Endometrium (tissue), 2 donors: Measurements from ENCODE around the gene ANXA8.
"Not testable (repeated sequence)": the region's sequence is repeated elsewhere in the genome, so short reads cannot be mapped to it uniquely, and the experiment has no call there.

Experiments
- FAIRE-seq: peaks from 2 replicates; lab custom pipeline; 2012; peaks lifted over from hg19 to GRCh38; lab: Jason Lieb, UNC
- donor health status: control.
- donor health status: control.

ANXA8 gene, protein sequence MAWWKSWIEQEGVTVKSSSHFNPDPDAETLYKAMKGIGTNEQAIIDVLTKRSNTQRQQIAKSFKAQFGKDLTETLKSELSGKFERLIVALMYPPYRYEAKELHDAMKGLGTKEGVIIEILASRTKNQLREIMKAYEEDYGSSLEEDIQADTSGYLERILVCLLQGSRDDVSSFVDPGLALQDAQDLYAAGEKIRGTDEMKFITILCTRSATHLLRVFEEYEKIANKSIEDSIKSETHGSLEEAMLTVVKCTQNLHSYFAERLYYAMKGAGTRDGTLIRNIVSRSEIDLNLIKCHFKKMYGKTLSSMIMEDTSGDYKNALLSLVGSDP

DNA sequence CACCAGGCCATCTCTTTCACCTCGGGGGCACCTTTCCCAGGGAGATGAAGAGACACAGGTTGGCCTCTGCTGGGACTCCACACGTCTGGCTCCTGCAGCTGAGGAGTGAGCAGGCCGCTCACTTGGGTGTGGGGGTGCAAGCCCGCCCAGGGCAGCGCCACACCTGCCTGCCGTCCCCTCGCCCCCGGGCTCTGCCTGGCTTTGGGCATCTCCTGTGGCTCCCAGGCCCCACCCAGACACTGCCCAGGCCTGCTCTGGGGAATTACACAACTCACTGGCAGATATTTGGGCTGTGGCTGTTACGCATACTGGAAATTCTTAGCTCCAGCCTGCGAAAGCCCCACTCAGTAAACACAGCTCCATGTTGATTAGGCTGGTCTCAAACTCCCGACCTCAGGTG lies at the start of gene ANXA8:
Gene ANXA8, minus strand, starts transcription at position 193 of the 400 bp plus-strand sequence. Its CDS starts 182 bp downstream, at position 11.
- FAIRE-seq: not testable (repeated sequence)

- not testable (repeated sequence) for FAIRE-seq
These were observed 39.6 kb upstream of the ANXA8 start, which contains the start of gene AGAP9 for GRCh38 chr10:47523475-47523874. Gene AGAP9, minus strand, starts transcription at chr10:47523638. Its CDS starts 112 bp downstream, at chr10:47523526.

DNA sequence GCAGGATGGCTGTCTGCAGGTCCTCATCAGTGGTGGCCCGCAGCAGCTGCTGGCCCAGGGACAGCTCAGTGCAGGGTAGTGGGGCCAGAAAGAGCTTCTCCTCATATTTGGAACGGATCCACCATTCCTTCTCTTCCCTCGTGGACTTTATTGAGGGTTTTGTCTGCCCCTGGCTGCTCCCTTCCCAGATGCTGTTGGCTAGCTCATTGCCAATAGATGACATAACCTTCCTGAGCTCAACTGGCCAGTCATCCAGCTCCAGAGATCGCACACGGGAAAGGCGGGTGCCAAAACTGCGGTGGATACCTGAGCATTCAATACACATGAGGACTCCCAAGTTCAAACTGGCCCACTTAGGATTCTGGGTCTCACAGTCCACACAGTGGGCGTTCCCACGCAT lies 18.4 kb upstream of the ANXA8 start:
- not testable (repeated sequence) for FAIRE-seq

DNA sequence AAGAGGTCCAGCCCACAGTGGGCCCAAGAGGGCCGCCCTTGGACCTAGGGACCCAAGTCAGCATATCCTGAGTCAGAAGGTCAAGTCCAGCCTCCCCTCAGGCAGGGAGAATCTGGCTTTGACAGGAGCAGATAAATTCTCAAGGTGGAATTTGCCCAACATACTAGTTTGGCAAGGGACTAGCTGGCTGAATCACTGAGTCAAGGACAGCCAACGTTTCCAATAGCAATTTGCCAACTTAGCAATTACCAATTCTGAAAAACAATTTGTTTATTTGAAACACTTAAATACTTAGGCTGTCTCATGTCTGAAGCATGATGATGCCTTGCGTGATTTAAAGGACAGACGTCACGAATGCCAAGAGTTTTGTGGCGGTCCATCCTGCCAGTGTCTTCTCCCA lies 10.3 kb upstream of the ANXA8 start:
- not testable (repeated sequence) for FAIRE-seq

DNA sequence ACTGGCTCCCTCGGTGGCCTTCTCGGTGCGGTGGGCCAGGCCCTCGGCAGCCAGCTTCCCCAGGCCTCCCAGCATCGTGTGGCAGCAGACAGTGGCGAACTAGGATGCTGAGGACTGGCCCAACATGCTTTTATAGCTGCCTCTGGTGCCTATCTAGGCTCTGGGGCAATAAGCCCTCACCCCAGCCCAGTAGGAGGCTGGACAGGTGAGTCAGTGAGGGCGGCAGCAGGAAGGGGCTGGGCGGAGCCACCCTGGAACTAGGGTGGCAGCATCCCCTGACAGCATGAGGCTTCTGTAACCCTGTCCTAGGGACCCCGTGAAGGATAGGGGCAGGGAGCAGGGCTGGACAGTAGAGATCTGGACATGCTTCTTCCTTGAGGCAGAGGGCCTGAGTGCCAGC lies 7.7 kb upstream of the ANXA8 start, which contains the start of gene FAM25G:
Gene FAM25G, minus strand, starts transcription at position 101 of the 400 bp plus-strand sequence. Its CDS starts 26 bp downstream, at position 75.
- FAIRE-seq: not testable (repeated sequence)

- not testable (repeated sequence) for FAIRE-seq
These were observed 5.7 kb upstream of the ANXA8 start for GRCh38 chr10:47489630-47490029.

DNA sequence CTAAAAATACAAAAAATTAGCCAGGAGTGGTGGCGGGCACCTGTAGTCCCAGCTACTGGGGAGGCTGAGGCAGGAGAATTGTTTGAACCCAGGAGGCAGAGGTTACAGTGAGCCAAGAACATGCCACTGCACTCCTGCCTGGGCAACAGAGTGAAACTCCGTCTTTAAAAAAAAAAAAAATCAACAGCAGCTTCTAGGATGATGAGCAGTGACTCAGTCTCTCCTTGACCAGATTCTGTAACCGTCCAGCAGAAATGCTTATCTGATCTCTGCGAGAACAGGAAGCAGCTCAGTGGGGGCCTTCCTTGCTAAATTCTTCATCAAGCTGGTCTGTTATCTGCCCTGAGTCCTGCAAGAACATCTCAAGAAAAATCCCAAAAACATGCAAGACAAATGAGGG lies 2.0 kb upstream of the ANXA8 start:
- not testable (repeated sequence) for FAIRE-seq

DNA sequence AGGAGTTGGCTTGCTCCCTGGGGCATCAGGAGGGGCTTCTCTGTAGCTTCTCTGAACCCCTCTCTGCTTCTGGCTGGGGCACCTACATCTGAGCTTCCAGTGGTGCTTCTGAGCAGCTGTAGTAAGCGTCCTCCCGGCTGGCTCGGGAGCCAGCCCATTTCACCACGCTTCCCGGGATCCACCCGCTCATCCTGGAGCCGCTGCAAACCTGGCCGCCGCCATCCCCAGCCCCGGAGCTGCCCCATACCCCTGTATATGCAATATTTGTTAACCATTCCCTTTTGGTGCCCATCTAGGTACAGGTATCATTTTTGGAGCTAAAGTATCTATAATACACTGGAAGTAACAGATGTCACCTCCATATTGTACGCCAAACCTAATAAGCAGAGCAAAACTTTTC lies 871 bp upstream of the ANXA8 start:
- not testable (repeated sequence) for FAIRE-seq

DNA sequence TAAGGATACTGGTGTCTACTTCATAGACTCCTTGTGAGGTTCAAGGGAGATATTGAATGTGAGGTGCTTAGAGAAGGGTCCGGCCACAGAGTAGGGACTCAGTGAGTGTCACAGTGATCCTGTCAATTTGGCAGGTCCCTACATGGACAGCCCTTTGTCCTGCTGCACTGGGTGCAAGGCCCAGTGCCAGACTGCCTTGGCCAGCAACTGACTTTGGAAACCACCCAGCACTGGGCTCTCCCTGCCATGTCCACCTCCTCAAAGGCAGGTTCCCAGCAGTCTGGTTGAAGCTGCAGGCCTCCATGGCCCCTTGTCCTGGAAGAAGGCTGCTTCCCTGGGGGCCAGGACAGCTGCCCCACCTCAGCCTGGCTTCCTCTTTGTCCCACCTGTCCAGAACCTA lies 1.5 kb downstream of the ANXA8 start:
- FAIRE-seq: not testable (repeated sequence)

DNA sequence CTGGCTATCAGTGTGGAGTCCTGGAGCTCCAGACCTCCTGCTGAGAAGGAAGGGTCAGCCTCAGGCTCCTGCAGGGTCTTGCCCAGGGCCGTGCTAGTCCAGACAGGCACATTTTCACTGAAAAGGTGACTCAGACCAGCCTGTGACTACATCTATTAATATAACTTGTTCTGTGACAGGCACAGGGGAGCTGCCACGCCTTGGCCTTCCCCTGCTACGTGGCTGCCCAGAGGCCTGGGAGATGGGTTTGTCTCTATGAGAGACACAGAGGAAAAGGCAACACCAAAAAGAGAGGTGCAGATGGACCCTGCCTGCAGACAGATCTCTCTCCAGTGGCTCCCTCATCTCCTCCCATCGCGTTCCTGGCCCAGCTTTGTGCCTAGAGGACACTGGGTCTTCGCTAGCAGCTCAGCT lies 2.1 kb downstream of the ANXA8 start:
- not testable (repeated sequence) for FAIRE-seq

- not testable (repeated sequence) for FAIRE-seq
These were observed 2.6 kb downstream of the ANXA8 start for GRCh38 chr10:47481182-47481766.

GRCh38 chr10:47480133-47480532 lies 3.8 kb downstream of the ANXA8 start:
- not testable (repeated sequence) for FAIRE-seq

DNA sequence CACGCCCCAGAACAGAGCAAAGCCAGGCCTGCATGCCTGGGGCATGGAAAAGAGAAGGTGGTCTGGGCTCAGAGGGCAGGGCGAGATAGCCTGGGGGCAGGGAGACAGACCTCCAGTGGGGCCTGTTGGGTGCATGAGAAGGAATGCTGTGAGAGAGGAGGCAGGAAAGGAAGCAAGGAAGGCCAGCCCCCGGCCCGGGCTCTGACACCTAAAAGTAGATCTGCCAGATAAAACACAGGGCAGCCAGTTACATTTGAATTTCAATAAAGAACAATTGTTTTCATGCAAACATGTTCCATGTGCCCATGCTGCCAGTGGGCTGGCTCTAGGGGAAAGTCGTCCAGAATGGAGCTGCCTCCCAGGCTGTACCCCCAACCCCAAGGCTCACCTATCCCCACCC lies 5.8 kb downstream of the ANXA8 start:
- not testable (repeated sequence) for FAIRE-seq

DNA sequence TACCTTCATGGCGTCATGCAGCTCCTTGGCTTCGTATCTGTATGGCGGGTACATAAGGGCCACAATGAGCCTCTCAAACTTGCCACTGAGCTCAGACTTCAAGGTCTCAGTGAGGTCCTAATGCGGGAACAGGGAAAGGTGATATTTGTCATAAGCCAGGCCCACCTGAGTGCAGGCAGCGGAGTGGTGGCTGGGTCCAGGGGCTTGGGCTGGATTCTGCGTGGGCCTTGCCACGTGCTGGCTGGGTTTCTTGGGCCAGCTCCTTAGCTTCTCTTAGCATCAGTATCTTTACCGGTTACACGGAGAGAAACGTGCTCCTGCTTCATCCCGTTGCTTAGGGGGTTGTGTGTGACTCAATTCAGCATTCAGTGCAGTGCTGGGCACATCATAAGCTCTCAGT lies 6.8 kb downstream of the ANXA8 start:
- FAIRE-seq: not testable (repeated sequence)

DNA sequence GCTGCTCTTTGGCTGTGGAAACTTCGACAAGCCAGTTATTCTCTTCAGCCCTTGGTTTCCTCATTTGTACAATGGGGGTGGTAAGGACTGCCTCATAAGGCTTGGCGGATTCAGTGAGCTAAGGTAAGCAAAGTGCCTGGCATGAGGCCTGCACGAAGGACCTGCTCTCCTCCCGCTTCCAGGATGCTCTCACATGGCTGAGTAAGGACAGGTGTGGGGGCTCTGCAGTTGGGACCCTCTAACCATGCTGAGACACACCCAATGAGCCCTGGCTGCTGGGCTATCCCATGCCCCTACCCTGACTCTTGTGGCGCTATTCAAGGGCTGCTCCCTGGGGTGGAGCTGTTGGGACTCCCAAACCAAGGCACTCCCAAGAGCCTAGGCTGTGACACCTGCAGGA lies 8.8 kb downstream of the ANXA8 start:
- not testable (repeated sequence) for FAIRE-seq

DNA sequence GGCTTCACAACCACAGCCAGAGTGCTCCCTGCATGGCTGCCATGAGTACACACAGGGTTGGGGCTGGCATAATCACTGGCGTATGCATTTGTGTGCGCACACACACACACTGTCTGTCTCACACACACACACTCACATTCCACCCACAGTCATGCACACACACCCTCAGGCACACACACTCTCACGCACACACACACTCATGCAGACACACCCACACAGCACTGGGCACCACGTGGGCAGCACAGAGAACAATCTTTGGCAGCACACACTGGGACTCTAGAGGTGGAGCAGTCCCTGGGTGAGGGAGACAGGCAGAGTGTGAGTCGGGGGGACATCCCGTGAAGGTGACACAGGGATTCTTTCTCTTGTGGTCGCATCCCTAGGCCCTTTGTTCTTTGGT lies 10.4 kb downstream of the ANXA8 start:
- not testable (repeated sequence) for FAIRE-seq

GRCh38 chr10:47472647-47473046 lies 11.3 kb downstream of the ANXA8 start:
- FAIRE-seq: not testable (repeated sequence)

GRCh38 chr10:47472072-47472471 lies 11.8 kb downstream of the ANXA8 start:
- FAIRE-seq: not testable (repeated sequence)

- FAIRE-seq: not testable (repeated sequence)
These were observed 15.0 kb downstream of the ANXA8 start for GRCh38 chr10:47468731-47469528.

- not testable (repeated sequence) for FAIRE-seq
These were observed 16.0 kb downstream of the ANXA8 start for GRCh38 chr10:47467957-47468356.

DNA sequence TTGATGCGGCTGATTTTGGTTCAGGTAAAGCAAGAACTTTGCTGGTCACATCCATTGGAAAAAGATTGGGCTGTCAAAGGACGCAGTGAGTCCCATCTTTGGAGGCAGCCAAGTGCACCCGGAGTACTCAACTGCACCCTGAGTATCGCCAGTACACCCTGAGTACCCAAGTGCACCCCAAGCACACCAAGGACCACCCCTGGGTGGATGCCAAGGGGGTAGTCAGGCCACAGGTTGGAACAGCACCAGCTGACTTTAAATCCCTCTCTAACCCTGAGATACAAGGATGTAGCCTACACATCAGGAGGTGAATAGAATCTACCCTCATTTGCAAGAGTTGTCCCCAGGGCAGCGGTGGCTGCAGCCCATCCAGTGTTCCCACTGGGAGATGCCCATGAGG lies 16.5 kb downstream of the ANXA8 start:
- not testable (repeated sequence) for FAIRE-seq

DNA sequence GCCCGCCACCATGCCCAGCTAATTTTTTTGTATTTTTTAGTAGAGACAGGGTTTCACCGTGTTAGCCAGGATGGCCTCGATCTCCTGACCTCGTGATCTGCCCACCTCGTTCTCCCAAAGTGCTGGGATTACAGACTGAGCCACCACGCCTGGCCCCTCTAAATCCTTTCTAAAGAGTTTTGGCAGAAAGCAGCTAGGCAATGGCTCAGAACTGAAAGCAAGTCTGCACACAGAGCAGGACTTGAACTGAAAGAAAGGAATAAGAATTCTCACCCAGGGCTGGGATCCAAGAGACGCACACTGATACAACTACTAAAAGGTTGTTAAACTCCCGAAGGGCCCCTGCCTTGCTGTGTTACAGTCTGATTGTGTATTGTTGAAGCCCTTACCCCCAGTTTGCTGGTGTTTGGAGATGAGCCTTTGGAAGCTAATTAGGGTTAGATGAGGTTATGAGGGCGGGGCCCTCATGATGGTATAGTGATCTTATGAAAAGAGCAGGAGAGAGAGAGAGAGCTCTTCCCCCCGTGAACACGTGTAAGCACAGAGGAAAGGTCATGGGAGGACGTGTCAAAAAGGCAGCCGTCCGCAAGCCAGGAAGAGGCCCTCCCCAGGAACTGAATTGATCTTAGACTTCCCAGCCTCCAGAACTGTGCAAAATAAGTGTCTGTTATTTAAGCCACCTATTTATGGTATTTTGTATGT lies 18.5 kb downstream of the ANXA8 start:
- not testable (repeated sequence) for FAIRE-seq
